GOT3 (cell line): ENCODE measurements around the gene RND1.
A peak's percentile ranks its signal among the peaks of the same experiment; 100 is the strongest.
"Not testable (repeated sequence)": the region's sequence is repeated elsewhere in the genome, so short reads cannot be mapped to it uniquely, and the experiment has no call there.

Experiments
- DNase-seq: peaks from one replicate; lab custom pipeline; 2025; ENCODE audit warnings: mixed read lengths; lab: John Stamatoyannopoulos, UW

RND1 gene

DNA sequence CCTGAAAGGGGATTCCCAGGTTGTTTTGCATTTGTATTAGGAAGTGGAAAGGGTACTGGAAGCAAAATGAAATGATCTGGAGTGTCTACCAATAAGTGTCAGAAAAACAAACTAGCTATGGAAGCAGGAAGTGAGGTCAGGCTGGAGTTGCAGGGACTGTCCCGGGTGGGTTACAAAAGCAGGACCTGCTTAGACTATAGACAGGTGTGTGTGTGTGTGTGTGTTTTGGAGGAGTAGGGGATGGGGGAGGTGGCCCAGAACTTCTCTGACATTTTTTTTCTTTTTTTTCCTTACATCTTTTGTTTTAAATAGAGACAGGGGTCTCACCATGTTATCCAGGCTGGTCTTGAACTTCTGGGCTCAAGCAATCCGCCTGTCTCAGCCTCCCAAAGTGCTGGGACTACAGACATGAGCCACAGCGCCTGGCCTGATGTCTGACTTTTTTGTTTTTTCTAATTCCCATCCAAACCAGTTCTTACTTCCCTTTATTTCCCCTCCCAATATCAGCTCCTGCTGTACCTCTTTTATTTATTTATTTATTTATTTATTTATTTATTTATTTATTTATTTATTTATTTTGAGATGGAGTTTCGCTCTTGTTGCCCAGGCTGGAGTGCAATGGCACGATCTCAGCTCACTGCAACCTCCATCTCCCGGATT is 512 bp upstream of the RND1 start:
- no peak for DNase-seq

- DNase-seq: no peak
Measured at GRCh38 chr12:48863291-48863690, 2.4 kb downstream of the RND1 start.

- DNase-seq: no peak
Measured at GRCh38 chr12:48862760-48863159, 2.9 kb downstream of the RND1 start.

GRCh38 chr12:48861111-48861510 is 4.6 kb downstream of the RND1 start:
- DNase-seq: no peak

GRCh38 chr12:48860236-48860635 is 5.4 kb downstream of the RND1 start:
- DNase-seq: not testable (repeated sequence)

GRCh38 chr12:48859607-48860006 is 6.1 kb downstream of the RND1 start:
- DNase-seq: no peak

GRCh38 chr12:48858043-48858442 is 7.6 kb downstream of the RND1 start:
- no peak for DNase-seq

DNA sequence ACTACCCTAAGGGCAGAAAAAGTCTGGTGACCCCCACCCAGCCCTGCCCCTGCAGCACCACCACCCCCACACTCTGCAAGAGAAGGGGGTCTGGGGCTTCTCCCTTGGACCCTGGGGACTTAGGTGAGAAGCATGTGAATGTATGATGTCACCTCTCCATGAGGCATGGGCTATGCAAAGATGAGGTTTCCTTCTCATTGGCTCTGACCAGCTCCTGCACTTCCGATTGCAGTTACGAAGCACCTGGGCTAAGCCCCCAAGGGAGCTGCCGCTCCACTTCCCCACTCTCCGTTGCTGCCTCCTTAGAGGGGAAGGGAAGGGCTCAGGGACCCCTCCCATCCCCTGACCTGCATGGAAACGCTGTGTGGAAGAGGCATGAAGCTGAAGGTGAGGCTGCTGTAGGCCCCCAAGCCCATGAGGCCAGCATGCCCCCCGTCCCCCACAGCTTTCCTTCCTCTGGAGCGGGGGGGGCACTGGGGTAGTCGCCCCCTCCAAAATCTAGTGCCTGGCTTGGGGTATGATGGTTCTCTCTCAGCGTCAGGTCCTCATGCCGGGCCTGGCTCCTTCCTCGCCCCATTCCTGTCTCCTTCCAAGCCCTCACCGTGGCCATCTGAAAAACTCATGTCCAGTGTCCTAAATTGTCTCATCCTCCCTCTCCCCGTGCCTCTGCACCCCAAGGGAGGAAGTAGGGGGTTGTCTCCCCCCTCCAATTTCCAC is 8.2 kb downstream of the RND1 start:
- DNase-seq: no peak

GRCh38 chr12:48856379-48856778 is 9.3 kb downstream of the RND1 start:
- no peak for DNase-seq

DNA sequence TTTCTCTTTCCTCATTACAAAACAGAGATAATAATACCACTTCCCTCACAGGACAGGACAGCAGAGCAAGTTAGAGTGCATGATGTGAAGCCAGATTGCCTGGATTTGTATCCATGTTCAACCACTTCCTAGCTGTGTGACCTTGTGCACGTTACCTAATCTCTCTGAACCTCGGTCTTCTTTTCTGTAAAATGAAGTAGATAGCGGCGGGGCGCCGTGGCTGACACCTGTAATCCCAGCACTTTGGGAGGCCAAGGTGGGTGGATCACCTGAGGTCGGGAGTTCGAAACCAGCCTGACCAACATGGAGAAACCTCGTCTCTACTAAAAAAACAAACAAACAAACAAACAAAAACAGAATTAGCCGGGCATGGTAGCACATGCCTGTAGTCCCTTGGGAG is 10.7 kb downstream of the RND1 start:
- DNase-seq: not testable (repeated sequence)

GRCh38 chr12:48854488-48854887 is 11.2 kb downstream of the RND1 start:
- DNase-seq: no peak

GRCh38 chr12:48852734-48853688 is 12.7 kb downstream of the RND1 start:
- DNase-seq: peak; percentile 45

DNA sequence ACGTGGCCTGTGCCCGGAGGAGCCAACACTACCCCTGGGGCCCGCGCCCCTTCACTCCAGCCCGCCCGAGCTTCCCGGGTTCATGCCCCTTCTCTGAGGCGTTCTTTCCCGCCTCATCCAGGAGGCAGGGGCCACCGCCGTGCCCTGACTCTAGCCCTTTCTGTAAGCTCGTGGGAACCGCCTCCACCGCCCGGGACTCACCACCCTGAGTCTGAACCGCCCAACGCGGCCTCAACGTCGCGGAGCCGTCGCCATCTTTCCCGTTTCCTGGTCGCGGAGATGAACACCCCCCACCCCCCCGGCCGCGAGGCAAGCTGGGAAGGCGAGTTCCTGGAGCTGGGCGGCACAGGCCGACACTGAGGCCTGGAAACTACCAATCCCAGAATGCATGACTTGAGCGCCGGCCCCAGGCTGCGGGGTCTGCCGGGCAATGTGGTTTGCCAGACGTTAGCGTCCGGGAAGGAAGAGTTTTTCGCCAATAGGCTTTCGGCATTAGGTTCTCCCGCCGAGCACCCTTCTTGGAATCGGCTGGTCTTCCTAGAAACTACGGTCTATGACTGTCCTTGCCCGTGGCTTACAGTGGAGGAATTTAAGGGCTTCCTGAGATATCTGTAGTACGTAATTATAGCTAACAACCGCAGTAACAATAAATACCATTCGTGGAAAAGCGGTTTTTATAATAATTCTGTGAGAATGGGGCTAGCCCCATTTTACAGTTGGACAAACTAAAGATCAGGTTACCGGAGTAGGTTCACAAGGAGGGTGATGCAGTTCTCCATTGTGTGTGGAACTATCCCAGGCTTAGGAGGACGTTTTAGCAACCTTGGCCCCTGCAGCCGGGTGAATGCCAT is 13.6 kb downstream of the RND1 start, which contains the start of gene DDX23:
TSS of gene DDX23 (minus strand) at position 281 of the 851 bp plus-strand sequence. CDS start 6,381 bp downstream, outside the sequence.
- DNase-seq: peak; percentile 86

DNA sequence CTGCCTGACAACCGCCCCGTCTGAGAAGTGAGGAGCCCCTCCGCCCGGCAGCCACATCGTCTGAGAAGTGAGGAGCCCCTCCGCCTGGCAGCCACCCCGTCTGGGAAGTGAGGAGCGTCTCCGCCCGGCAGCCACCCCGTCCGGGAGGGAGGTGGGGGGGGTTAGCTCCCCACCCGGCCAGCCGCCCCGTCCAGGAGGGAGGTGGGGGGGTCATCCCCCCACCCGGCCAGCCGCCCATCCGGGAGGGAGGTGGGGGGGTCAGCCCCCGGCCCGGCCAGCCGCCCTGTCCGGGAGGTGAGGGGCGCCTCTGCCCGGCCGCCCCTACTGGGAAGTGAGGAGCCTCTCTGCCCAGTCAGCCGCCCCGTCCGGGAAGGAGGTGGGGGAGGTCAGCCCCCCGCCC is 23.6 kb downstream of the RND1 start:
- not testable (repeated sequence) for DNase-seq

GRCh38 chr12:48838048-48838447 is 27.6 kb downstream of the RND1 start:
- no peak for DNase-seq

GRCh38 chr12:48832321-48833060 is 33.2 kb downstream of the RND1 start:
- no peak for DNase-seq

GRCh38 chr12:48831257-48831656 is 34.4 kb downstream of the RND1 start:
- DNase-seq: no peak

GRCh38 chr12:48828841-48829575 is 36.7 kb downstream of the RND1 start:
- DNase-seq: no peak

- DNase-seq: no peak
Measured at GRCh38 chr12:48828293-48828692, 37.4 kb downstream of the RND1 start.

- DNase-seq: no peak
Measured at GRCh38 chr12:48827513-48828096, 38.1 kb downstream of the RND1 start.
